ENCODE results near the gene SLIT1.

The SLIT1 gene

DNA sequence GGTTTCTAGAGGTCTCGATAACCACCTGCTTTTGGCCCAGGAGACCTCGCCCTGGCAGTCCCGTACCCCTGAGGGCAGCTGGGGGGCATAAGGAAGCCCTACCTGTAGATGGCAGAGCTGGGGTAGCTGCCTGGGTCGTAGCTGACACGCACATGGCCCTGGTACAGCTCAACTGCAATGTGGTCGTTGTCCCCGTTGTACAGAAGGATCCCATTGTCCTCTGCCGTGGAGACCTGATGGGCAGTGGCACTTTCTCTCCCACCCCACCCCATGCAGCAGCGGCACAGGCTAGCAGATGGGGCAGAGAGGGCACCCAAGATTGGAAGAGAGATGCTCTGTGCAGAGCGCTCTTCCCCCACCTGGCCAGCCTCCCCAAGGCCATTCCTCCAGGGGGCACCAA lies 181.2 kb downstream of the SLIT1 start:
- no peak overlapping the region for H3K4me3 Mint-ChIP-seq
- H3K9me3 Mint-ChIP-seq = peaks cover 16 to 19% of the 10 kb centered on the region in 2 donors
- DNase-seq = no peak
- no peaks in the 10 kb centered on the region for H3K4me1 Mint-ChIP-seq
- H3K27me3 Mint-ChIP-seq = no peaks in the 10 kb centered on the region
- no peak overlapping the region for H3K27ac Mint-ChIP-seq
- no peak for ATAC-seq

DNA sequence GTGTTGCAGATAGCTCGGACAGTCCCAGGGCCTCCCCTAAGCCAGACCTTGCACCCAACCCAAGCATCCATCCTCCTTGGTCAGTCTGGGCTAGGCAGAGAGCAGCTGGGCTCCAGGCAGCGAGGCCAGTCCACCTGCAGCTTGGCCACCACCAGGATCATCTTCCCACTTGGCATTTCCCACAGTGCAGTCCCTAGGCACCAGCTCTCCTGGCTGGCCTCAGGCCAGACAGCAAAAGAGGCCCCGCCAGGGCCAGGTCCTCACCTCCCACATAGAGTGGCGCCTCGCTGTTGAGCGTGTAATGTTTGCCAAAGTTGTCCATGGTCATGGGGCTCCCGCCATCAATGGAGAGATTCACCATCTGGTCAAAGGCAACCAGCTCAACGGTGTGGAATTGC lies 182.0 kb downstream of the SLIT1 start:
- H3K4me1 Mint-ChIP-seq = no peaks in the 10 kb centered on the region
- peak overlapping the region in 1 of 2 donors; percentile 10 for H3K27ac Mint-ChIP-seq
- H3K9me3 Mint-ChIP-seq = peaks cover 16 to 19% of the 10 kb centered on the region in 2 donors
- ATAC-seq (no peak), DNase-seq (no peak)
- H3K27me3 Mint-ChIP-seq = no peaks in the 10 kb centered on the region
- no peak overlapping the region for H3K4me3 Mint-ChIP-seq

DNA sequence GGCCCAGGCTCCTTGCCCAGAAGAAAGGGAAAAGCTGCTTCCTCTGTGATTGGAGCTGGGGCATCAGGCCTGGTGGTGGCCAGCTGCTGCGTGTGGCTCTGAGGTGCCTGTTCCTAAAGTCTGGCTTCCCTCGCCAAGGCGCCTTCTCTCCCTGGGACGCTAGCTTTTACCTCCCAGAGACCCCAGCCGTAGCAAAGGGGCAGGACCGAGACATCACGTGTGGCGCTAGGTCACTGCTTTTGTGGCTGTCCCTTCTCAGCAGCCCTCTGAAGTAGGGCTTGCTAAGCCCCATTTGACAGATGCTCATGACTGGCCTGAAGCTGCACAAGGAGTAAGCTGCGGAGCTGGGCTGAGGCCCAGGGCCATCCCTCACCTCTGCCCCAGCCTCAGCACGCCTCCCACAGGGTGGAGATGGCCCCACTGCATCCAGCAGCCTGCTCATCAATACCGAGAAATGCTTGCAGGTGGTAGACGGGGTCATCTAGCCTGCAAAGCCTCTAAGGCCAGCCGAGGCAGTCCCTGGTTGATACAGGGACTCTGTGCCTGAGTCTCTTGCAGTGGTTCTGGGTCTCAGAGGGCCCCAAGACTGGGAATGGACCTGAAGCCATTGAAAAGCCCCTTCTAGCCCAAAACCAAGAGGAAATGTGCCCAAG lies 182.5 kb downstream of the SLIT1 start:
- no peak for DNase-seq
- Mint-ChIP-seq H3K27me3 (no peaks in the 10 kb centered on the region), H3K4me3 (no peak overlapping the region), H3K4me1 (no peaks in the 10 kb centered on the region), H3K9me3 (peaks cover 16 to 19% of the 10 kb centered on the region in 2 donors), H3K27ac (peak overlapping the region in 1 of 2 donors; percentile 89)
- ATAC-seq = no peak

DNA sequence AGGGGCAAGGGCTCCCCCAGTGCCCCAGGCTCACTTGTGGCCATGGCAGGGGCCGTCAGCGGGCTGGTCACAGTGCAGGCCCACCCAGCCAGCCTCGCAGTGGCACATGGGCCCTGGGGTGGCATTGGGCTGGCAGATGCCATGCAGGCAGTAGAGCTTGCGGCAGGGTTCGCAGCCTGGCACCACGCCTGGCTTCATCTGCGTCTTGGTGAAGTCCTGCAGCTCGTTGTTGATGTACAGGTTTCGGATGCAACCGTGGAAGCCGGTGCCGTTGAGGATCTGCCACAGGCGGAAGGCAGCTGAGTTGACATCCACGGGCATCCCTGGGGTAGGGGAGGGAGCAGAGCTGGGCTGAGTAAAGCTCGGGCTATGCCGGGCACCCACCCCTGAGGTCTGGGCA lies 183.1 kb downstream of the SLIT1 start:
- H3K27me3 Mint-ChIP-seq = no peaks in the 10 kb centered on the region
- no peak for ATAC-seq

DNA sequence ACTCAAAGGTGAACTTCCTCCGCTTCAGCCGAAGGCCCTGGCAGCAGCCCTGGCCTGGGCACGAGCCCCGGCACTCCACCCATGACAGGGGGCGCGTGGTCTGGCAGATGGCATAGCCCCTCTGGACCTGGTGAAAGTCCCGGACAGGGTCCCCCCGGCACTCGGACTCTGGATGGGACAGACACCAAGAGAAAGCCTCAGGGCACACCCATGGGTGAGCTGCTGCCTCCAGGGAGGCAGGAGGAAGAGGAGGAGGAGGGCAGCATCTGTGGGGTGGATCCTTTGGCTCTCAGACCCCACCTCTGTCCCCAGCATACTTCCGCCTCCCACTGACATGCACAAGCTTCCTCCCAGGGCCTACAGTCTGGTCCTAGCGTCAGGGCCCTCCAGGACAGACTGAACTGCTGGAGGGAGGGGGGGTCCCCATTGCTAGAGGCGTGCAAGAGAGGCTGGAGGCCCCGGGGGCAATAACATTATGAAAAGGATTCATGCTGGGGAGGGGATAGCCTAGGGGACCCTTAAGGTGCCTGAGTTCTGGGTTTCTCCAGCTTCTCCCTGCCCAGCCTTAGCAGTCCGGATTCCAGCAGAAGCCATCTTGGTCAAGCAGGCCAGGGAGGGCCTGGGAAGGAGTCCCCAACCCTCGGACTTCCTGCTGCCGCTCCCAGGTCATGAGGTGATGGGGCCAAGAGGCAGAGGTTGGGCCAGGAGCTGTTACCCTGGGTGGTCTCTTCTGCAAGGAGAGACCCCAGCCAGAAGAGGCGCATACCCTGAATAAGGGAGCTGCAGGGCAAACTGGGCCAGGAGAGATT lies 184.4 kb downstream of the SLIT1 start:
- H3K9me3 Mint-ChIP-seq = peaks cover 3% of the 10 kb centered on the region in 2 donors
- DNase-seq (no peak), ATAC-seq (no peak)
- H3K4me3 Mint-ChIP-seq = no peak overlapping the region
- no peaks in the 10 kb centered on the region for H3K27me3 Mint-ChIP-seq
- no peak overlapping the region for H3K27ac Mint-ChIP-seq
- no peaks in the 10 kb centered on the region for H3K4me1 Mint-ChIP-seq

More for the DNA sequence above, 183.1 kb downstream of the SLIT1 start:
- no peak for DNase-seq
- Mint-ChIP-seq H3K4me3 (no peak overlapping the region), H3K27ac (peak overlapping the region in 1 of 2 donors; percentile 89), H3K9me3 (peaks cover 15 to 16% of the 10 kb centered on the region in 2 donors), H3K4me1 (no peaks in the 10 kb centered on the region)

DNA sequence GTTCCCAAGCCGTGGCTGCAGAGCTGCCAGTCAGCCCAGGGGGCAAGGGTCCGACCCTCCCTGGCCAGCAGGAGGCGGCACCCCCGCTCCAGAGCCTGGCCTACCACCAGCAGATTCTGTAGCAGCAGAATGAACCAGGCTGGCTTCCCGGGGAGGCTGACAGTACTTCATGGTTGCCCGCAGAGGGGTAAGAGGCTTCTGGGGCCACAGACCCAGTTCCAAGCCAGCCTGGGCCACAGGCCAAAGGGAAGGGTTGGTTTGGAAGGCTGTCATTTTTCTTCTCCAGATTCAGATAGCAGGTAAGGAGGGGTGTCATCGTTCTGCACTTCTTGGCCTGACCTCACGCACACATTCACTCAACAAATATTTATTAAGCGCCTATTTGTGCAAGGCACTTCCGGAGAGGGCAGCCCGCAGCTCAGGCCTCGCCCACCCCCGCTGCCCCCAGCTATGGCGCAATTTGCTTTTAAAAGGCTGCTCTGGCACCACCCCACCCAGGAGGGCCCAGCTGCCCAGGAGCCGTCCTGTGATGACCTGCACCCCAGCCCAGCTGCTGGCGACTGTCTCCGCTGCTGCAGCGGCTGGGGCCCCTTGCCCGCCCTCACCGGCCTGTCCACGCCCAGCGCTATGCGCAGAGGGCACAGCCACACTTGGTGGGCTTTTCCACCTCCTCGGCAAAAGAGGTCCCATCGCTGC lies 185.1 kb downstream of the SLIT1 start:
- Mint-ChIP-seq H3K27me3 (no peaks in the 10 kb centered on the region), H3K4me3 (no peak overlapping the region), H3K27ac (no peak overlapping the region), H3K9me3 (no peaks in the 10 kb centered on the region), H3K4me1 (no peaks in the 10 kb centered on the region)
- no peak for ATAC-seq
- DNase-seq = no peak

DNA sequence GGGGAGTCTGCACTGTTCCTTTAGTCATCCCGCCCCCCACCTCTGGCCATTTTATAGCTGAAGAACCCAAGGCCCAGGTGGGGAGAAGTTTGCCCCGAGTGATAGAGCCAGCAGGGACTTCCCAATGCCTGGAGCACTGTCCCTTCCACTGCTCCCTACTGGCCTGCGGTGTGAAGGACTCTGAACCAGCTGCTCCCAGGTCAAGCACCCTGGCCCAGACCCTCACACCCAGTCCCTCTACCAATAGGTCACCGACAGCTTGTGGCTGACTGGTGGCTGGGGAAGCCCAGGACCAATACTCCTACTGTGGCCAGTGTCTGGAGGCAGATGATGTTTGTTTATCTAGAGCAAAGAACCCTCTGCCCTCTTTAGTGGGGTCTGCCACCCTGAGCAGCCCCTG lies 185.8 kb downstream of the SLIT1 start:
- no peaks in the 10 kb centered on the region for H3K27me3 Mint-ChIP-seq
- DNase-seq (no peak), ATAC-seq (no peak)
- H3K4me1 Mint-ChIP-seq = no peaks in the 10 kb centered on the region
- no peak overlapping the region for H3K27ac Mint-ChIP-seq
- H3K9me3 Mint-ChIP-seq = no peaks in the 10 kb centered on the region
- H3K4me3 Mint-ChIP-seq = no peak overlapping the region

DNA sequence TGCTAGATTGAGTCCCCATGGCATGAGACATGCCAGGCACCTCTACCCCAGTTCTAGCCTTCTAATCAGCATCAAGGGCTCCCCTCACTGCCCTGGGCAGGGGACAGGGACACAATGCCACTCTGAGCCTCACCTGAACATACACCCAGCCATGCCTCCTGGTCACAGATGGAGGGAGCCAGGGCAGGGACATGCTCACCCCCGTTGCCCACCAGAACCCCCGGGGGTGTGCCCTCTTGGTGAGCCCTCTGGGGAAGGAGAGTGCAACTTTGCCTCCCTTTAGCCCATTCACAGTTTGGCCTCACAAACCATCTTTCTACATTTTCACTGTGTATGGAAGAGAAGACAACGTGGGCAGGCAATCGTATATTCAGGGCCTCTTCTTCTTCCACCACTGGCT lies 186.4 kb downstream of the SLIT1 start:
- no peak for ATAC-seq
- no peak overlapping the region for H3K27ac Mint-ChIP-seq
- H3K9me3 Mint-ChIP-seq = no peaks in the 10 kb centered on the region
- no peaks in the 10 kb centered on the region for H3K27me3 Mint-ChIP-seq
- DNase-seq = no peak
- no peak overlapping the region for H3K4me3 Mint-ChIP-seq
- no peaks in the 10 kb centered on the region for H3K4me1 Mint-ChIP-seq

DNA sequence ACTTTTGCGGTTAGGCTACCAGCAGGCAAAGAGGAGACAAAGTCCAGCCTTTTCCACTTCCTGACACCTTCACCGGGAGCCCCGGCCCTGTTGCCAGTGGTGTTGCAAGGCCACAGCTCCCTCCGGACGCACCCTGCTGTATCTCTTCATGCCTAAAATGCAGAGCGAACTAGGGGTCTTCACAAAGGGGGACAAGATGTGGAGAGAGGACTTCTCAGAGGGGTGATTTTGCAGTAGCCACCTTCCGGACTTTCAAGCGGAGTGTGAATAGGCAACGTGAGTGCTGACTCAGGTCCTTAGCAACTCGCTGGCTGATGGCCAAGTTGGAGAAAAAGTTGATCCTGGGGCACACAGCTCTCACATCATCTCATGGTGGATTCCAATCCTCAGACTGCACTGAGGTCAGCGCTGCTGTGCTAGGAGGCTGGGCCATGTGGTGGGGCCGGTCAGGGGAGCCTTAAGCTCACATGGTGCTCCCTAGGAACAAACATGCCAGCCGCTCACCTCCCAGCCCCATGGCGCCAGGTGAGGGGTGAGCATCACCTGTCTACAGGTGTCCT lies 187.3 kb downstream of the SLIT1 start:
- no peak overlapping the region for H3K27ac Mint-ChIP-seq
- ATAC-seq = no peak

DNA sequence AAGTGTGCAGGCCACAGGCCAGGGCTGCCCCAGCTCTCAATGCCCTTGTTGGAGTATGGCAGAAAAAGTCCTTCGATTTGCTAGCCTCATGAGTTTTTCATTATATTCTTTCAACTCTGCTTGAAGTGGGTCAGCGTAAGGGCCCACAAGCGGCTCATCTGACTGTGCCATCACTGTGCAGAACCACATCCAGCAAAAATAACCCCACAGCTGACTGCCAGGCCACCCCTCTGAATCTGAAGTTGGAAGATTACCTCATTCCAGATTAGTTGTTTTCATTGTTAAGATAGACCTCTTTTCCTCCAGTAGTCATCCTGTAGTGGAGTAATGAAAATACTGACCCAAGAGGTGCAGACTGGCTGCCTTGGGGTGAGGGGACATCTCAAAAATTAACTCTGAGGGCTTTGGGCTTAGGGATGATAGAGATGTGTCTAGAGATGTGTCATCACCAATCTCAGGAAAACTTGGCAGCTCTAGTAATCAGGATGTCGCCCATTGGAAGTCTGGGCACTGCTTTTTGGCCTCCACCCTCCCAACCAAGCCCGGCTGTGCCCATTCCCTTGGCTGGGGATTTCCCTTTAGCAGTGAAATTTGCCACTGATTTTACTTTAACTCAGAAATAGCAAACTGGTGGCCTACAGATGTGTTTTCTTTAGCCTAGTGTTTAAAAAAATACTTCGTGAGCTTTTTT lies 189.3 kb downstream of the SLIT1 start:
- no peak for DNase-seq
- Mint-ChIP-seq H3K4me1 (peaks cover 9% of the 10 kb centered on the region), H3K27me3 (no peaks in the 10 kb centered on the region), H3K9me3 (no peaks in the 10 kb centered on the region), H3K4me3 (no peak overlapping the region), H3K27ac (no peak overlapping the region)
- ATAC-seq = no peak

More for the DNA sequence above, 187.3 kb downstream of the SLIT1 start:
- no peak overlapping the region for H3K4me3 Mint-ChIP-seq
- no peaks in the 10 kb centered on the region for H3K9me3 Mint-ChIP-seq
- DNase-seq = no peak
- no peaks in the 10 kb centered on the region for H3K4me1 Mint-ChIP-seq
- no peaks in the 10 kb centered on the region for H3K27me3 Mint-ChIP-seq

DNA sequence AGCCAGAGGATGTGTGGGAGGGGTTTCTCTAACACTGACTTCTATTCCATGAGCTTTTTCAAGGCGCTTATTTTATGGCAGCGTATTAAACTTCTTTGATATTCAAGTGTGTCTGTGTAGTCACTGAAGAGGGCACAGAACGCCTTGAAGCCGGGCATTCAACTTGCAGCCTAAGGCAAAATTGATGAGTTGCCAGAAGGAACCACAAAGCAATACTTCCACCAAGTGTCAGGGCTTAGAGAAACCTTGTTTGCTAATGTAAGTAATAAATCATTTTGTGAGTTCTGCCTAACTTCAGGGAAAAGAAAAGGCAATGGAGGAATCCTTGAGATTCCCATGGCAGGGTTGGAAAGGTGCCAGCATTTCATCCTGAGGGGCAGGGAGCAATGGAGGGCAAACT lies 189.9 kb downstream of the SLIT1 start:
- Mint-ChIP-seq H3K9me3 (no peaks in the 10 kb centered on the region), H3K4me1 (peaks cover 13% of the 10 kb centered on the region), H3K27ac (no peak overlapping the region), H3K27me3 (no peaks in the 10 kb centered on the region), H3K4me3 (no peak overlapping the region)
- no peak for DNase-seq
- no peak for ATAC-seq

DNA sequence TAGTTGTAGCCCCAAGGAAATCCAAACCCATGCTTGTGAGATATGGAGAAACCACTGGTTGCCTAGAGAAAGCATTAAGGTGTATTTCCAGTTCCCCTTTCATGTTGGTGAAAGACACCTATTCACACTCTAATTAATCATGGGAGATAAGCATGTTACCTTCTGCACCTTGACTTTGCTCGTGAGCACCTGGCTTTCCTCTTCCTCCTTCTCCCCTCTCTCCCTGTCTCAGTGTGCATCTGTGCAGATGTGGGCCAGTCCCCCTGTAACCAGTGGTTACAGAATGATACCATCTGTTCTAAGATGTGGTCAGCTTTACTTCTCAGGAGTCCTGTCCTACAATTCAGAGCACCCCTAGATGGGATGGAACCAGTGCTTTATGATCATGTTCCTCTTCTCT lies 193.0 kb downstream of the SLIT1 start:
- no peak overlapping the region for H3K4me3 Mint-ChIP-seq
- H3K27ac Mint-ChIP-seq = peak overlapping the region in 1 of 2 donors; percentile 23
- peak; percentile 46 for ATAC-seq

DNA sequence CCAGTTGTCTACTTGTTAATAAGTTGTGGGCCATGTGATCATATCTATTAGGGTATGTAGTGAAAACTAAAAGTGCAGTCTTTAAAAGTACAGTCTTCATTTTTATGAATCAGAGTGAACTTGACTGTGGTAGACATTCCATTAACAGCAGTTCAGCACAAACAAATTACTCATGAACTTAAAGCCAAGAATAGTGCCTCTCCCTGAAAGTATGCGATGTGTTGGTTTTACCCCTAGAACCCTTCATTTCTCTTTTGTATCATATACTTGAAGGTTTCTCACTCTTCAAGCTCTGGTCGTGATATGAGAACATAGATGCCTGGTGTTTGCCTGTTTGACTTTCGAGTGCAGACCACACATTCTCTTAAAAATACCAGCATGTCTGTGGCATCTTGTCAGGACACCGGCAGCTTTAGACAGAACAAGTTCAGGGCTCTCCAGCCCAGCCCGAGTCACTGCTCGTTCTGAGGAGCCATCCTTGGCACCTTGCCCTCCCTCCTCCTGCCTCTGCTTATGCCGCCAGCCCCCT lies 194.4 kb downstream of the SLIT1 start:
- Mint-ChIP-seq H3K4me1 (peaks cover 13% of the 10 kb centered on the region), H3K27me3 (no peaks in the 10 kb centered on the region), H3K27ac (no peak overlapping the region), H3K4me3 (no peak overlapping the region), H3K9me3 (no peaks in the 10 kb centered on the region)
- ATAC-seq (peak; percentile 67), DNase-seq (no peak)

More for the DNA sequence above, 193.0 kb downstream of the SLIT1 start:
- Mint-ChIP-seq H3K9me3 (no peaks in the 10 kb centered on the region), H3K4me1 (peaks cover 13% of the 10 kb centered on the region), H3K27me3 (no peaks in the 10 kb centered on the region)
- no peak for DNase-seq

DNA sequence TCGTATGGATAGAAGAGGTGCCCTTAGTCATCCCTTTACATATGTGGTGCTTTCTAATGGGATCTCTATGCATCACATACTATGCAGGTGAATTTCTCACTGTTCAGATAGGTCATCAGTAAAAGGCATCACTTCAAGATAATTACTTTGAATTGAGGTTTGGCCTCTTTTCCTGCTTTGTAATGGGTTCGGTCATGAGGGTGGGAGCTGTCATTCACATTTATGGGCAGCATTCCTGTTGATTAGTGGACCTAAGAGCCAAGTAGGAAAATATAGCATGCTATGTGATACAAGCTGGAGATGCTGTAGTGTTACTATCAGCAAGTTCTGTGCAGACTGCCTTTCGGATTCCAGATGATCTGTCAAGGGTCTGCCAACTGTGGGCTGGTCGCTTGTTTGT lies 197.3 kb downstream of the SLIT1 start:
- DNase-seq = no peak
- no peak for ATAC-seq

DNA sequence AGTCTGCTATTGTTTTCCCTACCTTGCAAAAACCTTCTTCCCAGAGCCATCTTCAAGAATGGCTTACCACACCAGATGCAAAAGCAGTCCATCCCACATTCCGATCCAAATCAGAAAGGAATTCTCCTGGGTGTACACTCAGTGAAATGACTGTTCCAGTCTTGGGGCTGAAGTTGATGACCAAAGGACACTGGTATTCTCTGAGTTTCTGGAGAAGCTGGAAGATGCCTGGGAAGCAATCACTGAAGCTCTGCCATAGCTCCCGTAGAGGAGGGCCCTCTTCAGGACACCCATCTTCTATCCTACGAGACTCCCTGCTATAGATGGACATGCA lies 197.9 kb downstream of the SLIT1 start:
- Mint-ChIP-seq H3K9me3 (no peaks in the 10 kb centered on the region), H3K27ac (no peak overlapping the region), H3K4me1 (peaks cover 32% of the 10 kb centered on the region), H3K4me3 (no peak overlapping the region), H3K27me3 (no peaks in the 10 kb centered on the region)
- ATAC-seq = no peak
- no peak for DNase-seq

More for the DNA sequence above, 197.3 kb downstream of the SLIT1 start:
- Mint-ChIP-seq H3K4me1 (peaks cover 29% of the 10 kb centered on the region), H3K4me3 (no peak overlapping the region), H3K27me3 (no peaks in the 10 kb centered on the region), H3K9me3 (no peaks in the 10 kb centered on the region), H3K27ac (no peak overlapping the region)

All from stimulated activated naive CD8-positive, alpha-beta T cell treated with anti-CD3 and anti-CD28 coated beads, Interleukin-15, amount 100 ng/mL, for 72 hours (primary cell).